ENCODE measurements around the gene PHC2.

The PHC2 gene

DNA sequence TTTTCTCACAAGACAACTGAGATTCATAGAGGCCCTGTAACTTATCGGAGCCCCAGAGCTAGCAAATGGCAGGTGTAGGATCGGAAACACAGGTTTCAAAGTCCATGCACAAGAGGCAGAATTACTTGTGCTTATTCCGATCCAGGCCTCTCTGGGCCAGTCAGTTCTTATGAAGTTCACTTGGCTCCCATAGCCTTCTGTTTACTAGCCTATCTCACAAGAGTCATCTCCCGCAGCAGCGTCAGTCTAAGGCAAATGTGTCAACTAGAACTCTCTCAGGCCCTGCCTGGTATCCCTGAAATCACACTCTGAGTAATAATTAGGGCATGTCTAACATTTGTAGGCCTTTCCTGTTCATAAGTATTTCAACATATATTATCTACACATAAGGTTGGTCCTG, 43.3 kb downstream of the PHC2 start:
- no peak for DNase-seq (ENCODE audit: low spot score)
- TF ChIP-seq CTCF (IDR thresholded peaks at IDR 0.05; ENCODE audit: extremely low read depth, missing control alignments), result no peak

DNA sequence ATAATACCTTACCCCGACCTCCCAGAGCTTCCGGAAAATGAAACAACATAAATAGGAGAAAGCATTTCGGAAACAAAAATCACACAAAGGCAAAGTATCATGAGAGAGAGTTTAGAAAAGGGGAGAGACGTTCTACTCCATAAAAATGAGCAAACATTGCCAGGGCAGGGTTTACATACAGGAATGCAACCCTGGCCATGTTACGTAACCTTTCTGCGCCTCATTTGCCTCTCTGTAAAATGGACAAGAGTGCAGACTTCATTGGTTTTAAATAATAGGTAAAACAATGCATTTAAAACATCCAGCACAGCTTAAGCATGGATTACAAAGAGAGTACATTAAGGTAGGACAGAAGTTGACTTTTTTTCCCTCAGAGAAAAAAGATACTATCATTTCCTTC, 45.6 kb downstream of the PHC2 start:
- DNase-seq (ENCODE audit: low spot score), result no peak
- TF ChIP-seq CTCF (IDR thresholded peaks at IDR 0.05; ENCODE audit: extremely low read depth, missing control alignments), result no peak

DNA sequence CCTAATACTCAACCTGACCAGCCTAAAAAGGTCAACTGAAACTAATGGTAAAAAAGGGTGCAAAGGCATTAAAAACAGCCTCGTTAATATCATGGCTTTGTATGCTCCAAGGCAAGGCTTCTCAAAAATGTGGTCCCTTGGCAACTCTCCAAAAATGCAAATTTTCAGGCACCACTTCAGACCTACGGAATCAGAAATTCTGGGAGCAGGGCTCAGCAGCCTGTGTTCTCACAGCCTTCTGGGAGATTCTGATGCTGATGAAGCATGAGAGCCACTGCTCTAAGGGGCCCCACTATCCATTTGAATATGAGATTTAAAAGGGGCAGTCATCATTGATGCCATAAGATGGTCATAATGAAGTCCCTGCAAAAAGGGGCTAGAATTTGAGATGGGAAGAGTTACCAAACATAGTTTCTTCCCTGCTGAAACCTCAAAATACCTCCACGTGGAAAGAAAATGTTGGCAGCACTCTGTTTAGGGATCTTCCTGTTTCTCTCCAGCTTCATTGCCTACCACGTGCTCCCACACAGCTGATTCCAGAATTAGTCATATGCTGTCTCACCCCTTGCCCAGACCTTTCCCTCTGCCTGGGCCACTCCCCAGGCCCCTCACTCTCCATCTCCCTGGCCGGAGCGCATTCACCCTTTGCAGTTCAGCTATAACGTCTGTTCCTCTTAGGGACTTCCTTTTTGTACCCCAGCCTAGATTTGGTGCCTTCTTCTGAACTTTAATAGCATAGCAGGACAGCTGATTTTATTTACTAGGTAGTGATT, 46.7 kb downstream of the PHC2 start:
- no peak for TF ChIP-seq CTCF (IDR thresholded peaks at IDR 0.05; ENCODE audit: extremely low read depth, missing control alignments)
- no peak for DNase-seq (ENCODE audit: low spot score)

DNA sequence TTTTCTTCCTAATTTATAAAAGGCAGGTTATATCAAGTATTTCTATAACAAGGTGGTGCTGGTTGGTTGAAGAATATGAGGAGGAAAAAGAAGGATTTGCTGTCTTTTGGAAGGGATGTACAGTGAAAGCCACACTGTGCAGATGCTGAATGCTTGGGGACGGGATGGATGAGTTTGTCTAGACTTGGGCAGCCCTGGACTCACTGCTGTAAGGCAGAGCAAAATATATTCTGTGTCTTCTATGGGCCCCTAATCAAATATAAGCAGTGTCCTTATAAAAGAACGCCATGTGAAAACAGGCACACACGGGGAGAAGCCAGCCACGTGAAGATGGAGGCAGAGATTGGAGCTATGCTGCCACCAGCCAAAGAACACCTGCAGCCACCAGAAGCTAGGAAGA, 47.4 kb downstream of the PHC2 start:
- DNase-seq (ENCODE audit: low spot score), result no peak
- no peak for TF ChIP-seq CTCF (IDR thresholded peaks at IDR 0.05; ENCODE audit: extremely low read depth, missing control alignments)

DNA sequence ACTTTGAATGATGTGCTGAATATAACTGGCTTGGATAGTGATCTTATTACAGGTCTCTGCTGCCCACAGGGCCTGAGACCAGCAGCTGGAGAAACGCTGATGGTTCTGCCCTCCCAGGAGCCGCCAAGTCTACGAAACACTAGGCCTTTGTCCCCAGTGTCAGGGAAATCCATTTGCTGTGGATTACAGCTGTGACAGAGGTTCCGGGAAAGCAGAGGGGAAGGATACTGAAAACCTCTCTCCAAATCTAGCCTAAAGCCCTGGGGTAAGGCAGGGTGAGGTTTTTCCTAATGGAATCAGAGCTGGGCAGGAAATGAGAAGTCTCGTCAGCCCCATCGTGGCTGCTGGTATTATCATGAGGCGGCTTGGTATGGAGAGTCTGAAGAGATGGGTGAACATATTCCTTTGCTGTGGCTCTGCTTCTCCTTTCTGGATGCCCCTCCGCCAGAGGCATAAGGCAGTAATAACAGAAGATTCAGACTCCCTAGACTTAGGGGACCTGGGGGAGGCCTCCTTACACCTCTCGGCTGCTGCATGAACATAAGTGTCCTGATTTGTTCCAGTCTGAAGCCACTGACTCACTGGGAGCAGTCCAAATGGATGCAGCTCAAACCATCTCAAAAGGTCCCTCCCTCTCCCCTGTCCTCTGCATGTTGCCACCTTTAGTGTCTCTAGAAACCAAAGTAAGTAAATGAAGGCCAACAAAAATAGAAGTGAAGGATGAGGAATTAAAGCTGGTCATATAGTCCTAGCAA, 48.1 kb downstream of the PHC2 start:
- TF ChIP-seq CTCF (IDR thresholded peaks at IDR 0.05; ENCODE audit: extremely low read depth, missing control alignments), result no peak
- no peak for DNase-seq (ENCODE audit: low spot score)

DNA sequence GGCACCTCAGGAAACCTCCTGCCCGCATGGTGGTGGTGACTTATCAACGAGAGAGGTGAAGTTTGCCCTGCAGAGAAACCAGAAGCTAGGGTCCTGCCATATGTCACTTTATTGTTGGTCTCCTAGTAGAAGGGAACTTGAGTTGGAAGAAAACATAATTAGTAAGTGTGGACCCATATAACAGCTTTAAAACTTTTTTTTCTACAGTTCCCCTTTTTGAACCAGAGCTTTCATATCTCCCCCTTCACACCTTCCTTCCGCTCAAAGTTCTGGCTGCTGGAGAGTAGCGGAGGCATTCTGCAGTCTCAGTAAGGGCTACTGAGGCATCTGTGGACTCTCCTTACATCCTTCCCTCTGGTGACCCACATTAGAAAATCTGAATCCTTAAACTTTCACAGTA, 48.9 kb downstream of the PHC2 start:
- no peak for TF ChIP-seq CTCF (IDR thresholded peaks at IDR 0.05; ENCODE audit: extremely low read depth, missing control alignments)
- no peak for DNase-seq (ENCODE audit: low spot score)

DNA sequence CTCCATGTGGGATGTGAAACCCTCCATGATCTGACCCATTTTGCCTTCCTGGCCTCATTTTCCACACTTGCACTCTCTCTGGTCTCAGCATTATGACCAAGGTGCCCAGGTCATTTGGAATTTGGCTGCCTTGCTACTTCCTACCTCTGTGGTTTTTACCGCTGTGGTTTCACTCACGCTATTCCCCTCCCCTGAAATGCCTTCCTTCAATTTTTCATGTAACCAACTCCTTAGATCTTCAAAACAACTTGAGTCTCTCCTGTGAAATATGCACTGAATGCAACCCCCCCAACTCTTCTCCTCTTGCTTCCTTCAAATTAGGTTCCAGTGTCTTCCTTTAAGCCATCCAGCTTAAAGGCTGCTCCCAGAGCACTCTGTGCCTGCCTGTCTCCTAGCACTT, 50.1 kb downstream of the PHC2 start:
- no peak for TF ChIP-seq CTCF (IDR thresholded peaks at IDR 0.05; ENCODE audit: extremely low read depth, missing control alignments)
- no peak for DNase-seq (ENCODE audit: low spot score)

All from GM20000 (cell line).